Measurements from ENCODE around the gene ERBB4. TPM values are rescaled to one million over a fixed set of nuclear protein-coding genes. Genes with fewer than 3 reads are reported as not detected.
"Not testable (repeated sequence)": the region's sequence is repeated elsewhere in the genome, so short reads cannot be mapped to it uniquely, and the experiment has no call there.

The ERBB4 gene
- polyA plus RNA-seq, 1 donor from 2014 or later: not detected

GRCh38 chr2:212489719-212490346 is 48.8 kb downstream of the ERBB4 start:
- H3K27ac Mint-ChIP-seq: no peak overlapping the region
- no peaks in the 10 kb centered on the region for H3K9me3 Mint-ChIP-seq
- no peaks in the 10 kb centered on the region for H3K4me1 Mint-ChIP-seq
- no peaks in the 10 kb centered on the region for H3K27me3 Mint-ChIP-seq
- H3K36me3 Mint-ChIP-seq: no peaks in the 10 kb centered on the region
- H3K4me3 Mint-ChIP-seq: no peak overlapping the region

GRCh38 chr2:212488611-212489010 is 50.0 kb downstream of the ERBB4 start:
- Mint-ChIP-seq H3K36me3 (no peaks in the 10 kb centered on the region), H3K4me1 (no peaks in the 10 kb centered on the region), H3K27ac (no peak overlapping the region), H3K27me3 (no peaks in the 10 kb centered on the region), H3K9me3 (no peaks in the 10 kb centered on the region), H3K4me3 (no peak overlapping the region)

GRCh38 chr2:212484563-212485080 is 54.0 kb downstream of the ERBB4 start:
- no peak overlapping the region for H3K27ac Mint-ChIP-seq
- no peaks in the 10 kb centered on the region for H3K27me3 Mint-ChIP-seq
- no peaks in the 10 kb centered on the region for H3K36me3 Mint-ChIP-seq
- H3K4me1 Mint-ChIP-seq: no peaks in the 10 kb centered on the region
- no peak overlapping the region for H3K4me3 Mint-ChIP-seq
- H3K9me3 Mint-ChIP-seq: no peaks in the 10 kb centered on the region

GRCh38 chr2:212480447-212480846 is 58.2 kb downstream of the ERBB4 start:
- no peaks in the 10 kb centered on the region for H3K36me3 Mint-ChIP-seq
- H3K27me3 Mint-ChIP-seq: no peaks in the 10 kb centered on the region
- no peak overlapping the region for H3K27ac Mint-ChIP-seq

GRCh38 chr2:212477571-212477970 is 61.0 kb downstream of the ERBB4 start:
- Mint-ChIP-seq H3K27ac (no peak overlapping the region), H3K36me3 (no peaks in the 10 kb centered on the region), H3K4me3 (no peak overlapping the region), H3K4me1 (no peaks in the 10 kb centered on the region), H3K9me3 (peaks cover 0 to 3% (median 0%) of the 10 kb centered on the region in 3 donors), H3K27me3 (no peaks in the 10 kb centered on the region)

More at GRCh38 chr2:212480447-212480846, 58.2 kb downstream of the ERBB4 start:
- peaks cover 0 to 1% (median 0%) of the 10 kb centered on the region in 3 donors for H3K9me3 Mint-ChIP-seq
- H3K4me1 Mint-ChIP-seq: no peaks in the 10 kb centered on the region
- no peak overlapping the region for H3K4me3 Mint-ChIP-seq

GRCh38 chr2:212473211-212473610 is 65.4 kb downstream of the ERBB4 start:
- no peaks in the 10 kb centered on the region for H3K4me1 Mint-ChIP-seq
- no peak overlapping the region for H3K27ac Mint-ChIP-seq
- H3K9me3 Mint-ChIP-seq: peaks cover 0 to 5% (median 0%) of the 10 kb centered on the region in 3 donors
- H3K36me3 Mint-ChIP-seq: no peaks in the 10 kb centered on the region
- H3K27me3 Mint-ChIP-seq: no peaks in the 10 kb centered on the region
- no peak overlapping the region for H3K4me3 Mint-ChIP-seq

- H3K9me3 Mint-ChIP-seq, H3K27ac Mint-ChIP-seq, H3K27me3 Mint-ChIP-seq, H3K36me3 Mint-ChIP-seq, H3K4me1 Mint-ChIP-seq, H3K4me3 Mint-ChIP-seq: not testable (repeated sequence)
These were observed 71.1 kb downstream of the ERBB4 start for GRCh38 chr2:212467551-212467950.

- Mint-ChIP-seq H3K9me3 (peaks cover 0 to 11% (median 1%) of the 10 kb centered on the region in 3 donors), H3K4me3 (no peak overlapping the region)
These were observed 73.1 kb downstream of the ERBB4 start for GRCh38 chr2:212465456-212465855.

GRCh38 chr2:212461708-212462107 is 76.9 kb downstream of the ERBB4 start:
- peaks cover 0 to 11% (median 3%) of the 10 kb centered on the region in 3 donors for H3K9me3 Mint-ChIP-seq
- not testable (repeated sequence) for H3K4me1 Mint-ChIP-seq, H3K27ac Mint-ChIP-seq, H3K4me3 Mint-ChIP-seq, H3K36me3 Mint-ChIP-seq, H3K27me3 Mint-ChIP-seq

More at GRCh38 chr2:212465456-212465855, 73.1 kb downstream of the ERBB4 start:
- Mint-ChIP-seq H3K27me3 (peaks cover 1% of the 10 kb centered on the region), H3K4me1 (peaks cover 0 to 3% (median 0%) of the 10 kb centered on the region in 3 donors), H3K27ac (no peak overlapping the region), H3K36me3 (no peaks in the 10 kb centered on the region)

- Mint-ChIP-seq H3K4me1 (no peaks in the 10 kb centered on the region), H3K4me3 (no peak overlapping the region), H3K9me3 (no peaks in the 10 kb centered on the region), H3K36me3 (no peaks in the 10 kb centered on the region), H3K27ac (no peak overlapping the region), H3K27me3 (no peaks in the 10 kb centered on the region)
These were observed 84.5 kb downstream of the ERBB4 start for GRCh38 chr2:212454149-212454548.

- no peaks in the 10 kb centered on the region for H3K36me3 Mint-ChIP-seq
- H3K27me3 Mint-ChIP-seq: no peaks in the 10 kb centered on the region
- H3K4me3 Mint-ChIP-seq: no peak overlapping the region
- H3K9me3 Mint-ChIP-seq: no peaks in the 10 kb centered on the region
- H3K27ac Mint-ChIP-seq: no peak overlapping the region
- H3K4me1 Mint-ChIP-seq: no peaks in the 10 kb centered on the region
These were observed 86.8 kb downstream of the ERBB4 start for GRCh38 chr2:212451786-212452231.

GRCh38 chr2:212448698-212449097 is 89.9 kb downstream of the ERBB4 start:
- no peaks in the 10 kb centered on the region for H3K4me1 Mint-ChIP-seq
- H3K27ac Mint-ChIP-seq: no peak overlapping the region
- H3K9me3 Mint-ChIP-seq: peaks cover 0 to 4% (median 0%) of the 10 kb centered on the region in 3 donors
- H3K36me3 Mint-ChIP-seq: no peaks in the 10 kb centered on the region
- no peaks in the 10 kb centered on the region for H3K27me3 Mint-ChIP-seq
- no peak overlapping the region for H3K4me3 Mint-ChIP-seq

GRCh38 chr2:212441821-212442220 is 96.8 kb downstream of the ERBB4 start:
- H3K4me3 Mint-ChIP-seq: no peak overlapping the region
- no peaks in the 10 kb centered on the region for H3K27me3 Mint-ChIP-seq
- H3K9me3 Mint-ChIP-seq: peaks cover 2 to 9% (median 8%) of the 10 kb centered on the region in 3 donors
- H3K4me1 Mint-ChIP-seq: no peaks in the 10 kb centered on the region
- no peaks in the 10 kb centered on the region for H3K36me3 Mint-ChIP-seq
- no peak overlapping the region for H3K27ac Mint-ChIP-seq

GRCh38 chr2:212441141-212441540 is 97.5 kb downstream of the ERBB4 start:
- Mint-ChIP-seq H3K27me3 (no peaks in the 10 kb centered on the region), H3K36me3 (no peaks in the 10 kb centered on the region), H3K9me3 (peaks cover 2 to 9% (median 8%) of the 10 kb centered on the region in 3 donors), H3K4me3 (no peak overlapping the region), H3K4me1 (no peaks in the 10 kb centered on the region), H3K27ac (no peak overlapping the region)

GRCh38 chr2:212428681-212429478 is 109.7 kb downstream of the ERBB4 start:
- Mint-ChIP-seq H3K4me1 (no peaks in the 10 kb centered on the region), H3K27me3 (no peaks in the 10 kb centered on the region), H3K27ac (no peak overlapping the region), H3K36me3 (no peaks in the 10 kb centered on the region), H3K9me3 (peaks cover 0 to 4% (median 2%) of the 10 kb centered on the region in 3 donors), H3K4me3 (no peak overlapping the region)

Data from IgD-negative memory B cell (primary cell).